ENCODE measurements around the gene REXO5.
A peak's percentile ranks its signal among the peaks of the same experiment; 100 is the strongest.

DNA sequence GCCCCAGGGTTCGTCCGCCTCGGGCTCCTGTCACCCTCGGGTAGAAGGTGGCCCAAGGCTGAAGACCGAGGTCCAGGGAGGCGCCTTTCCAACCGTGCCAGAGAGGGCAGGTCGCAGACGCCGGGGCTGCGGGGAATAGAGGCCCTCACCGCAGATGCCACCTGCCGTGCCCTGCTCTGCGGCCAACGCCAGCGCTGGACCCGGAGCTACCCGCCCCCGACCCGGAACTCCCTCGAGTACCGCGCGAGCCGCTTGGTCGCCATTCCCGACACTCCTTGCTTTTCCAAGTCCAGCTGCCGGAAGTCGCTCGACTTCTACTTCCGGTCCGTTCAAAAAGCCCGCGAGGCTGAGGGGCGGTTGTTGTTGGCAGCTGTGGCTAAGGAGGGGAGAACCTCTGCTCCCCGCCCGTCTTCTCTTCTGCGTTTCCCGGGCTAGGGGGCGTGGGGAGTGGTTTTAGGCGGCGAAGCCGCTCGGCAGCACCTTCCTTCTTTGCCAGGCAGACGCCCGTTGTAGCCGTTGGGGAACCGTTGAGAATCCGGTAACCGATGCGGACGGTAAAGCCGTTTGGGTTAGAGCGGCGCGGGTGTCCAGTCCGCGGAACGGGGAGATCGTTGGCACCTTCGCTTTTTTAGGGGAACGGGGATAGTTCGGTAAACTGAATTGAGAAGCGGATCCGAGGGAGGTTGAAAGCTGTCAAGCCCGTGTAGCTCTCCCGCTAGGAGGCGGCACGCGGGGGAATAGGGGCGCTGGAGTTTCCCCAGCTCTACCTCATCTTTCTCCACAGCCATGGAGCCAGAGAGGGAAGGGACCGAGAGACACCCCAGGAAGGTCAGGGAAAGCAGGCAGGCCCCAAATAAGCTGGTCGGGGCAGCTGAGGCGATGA is at the start of gene REXO5, which contains the start of gene ERI2:
- TF ChIP-seq, protein P1, sequence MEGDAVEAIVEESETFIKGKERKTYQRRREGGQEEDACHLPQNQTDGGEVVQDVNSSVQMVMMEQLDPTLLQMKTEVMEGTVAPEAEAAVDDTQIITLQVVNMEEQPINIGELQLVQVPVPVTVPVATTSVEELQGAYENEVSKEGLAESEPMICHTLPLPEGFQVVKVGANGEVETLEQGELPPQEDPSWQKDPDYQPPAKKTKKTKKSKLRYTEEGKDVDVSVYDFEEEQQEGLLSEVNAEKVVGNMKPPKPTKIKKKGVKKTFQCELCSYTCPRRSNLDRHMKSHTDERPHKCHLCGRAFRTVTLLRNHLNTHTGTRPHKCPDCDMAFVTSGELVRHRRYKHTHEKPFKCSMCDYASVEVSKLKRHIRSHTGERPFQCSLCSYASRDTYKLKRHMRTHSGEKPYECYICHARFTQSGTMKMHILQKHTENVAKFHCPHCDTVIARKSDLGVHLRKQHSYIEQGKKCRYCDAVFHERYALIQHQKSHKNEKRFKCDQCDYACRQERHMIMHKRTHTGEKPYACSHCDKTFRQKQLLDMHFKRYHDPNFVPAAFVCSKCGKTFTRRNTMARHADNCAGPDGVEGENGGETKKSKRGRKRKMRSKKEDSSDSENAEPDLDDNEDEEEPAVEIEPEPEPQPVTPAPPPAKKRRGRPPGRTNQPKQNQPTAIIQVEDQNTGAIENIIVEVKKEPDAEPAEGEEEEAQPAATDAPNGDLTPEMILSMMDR (optimal IDR thresholded peaks at IDR 0.05 in 1 of 3, IDR thresholded peaks at IDR 0.05 in 1 of 3, conservative IDR thresholded peaks at IDR 0.05 in 1 of 3; ENCODE audit: extremely low read depth in 1 of 3, insufficient read depth in 2 of 3, low read length in 3 of 3): peak; percentile 52 to 69 (median 66)
- TF ChIP-seq EZH2 (IDR thresholded peaks at IDR 0.05; ENCODE audit: low read length): no peak
